HepG2 (cell line): ENCODE results near the gene C1GALT1. TPM values are rescaled to one million over a fixed set of nuclear protein-coding genes. Genes with fewer than 3 reads are reported as not detected.
A peak's percentile ranks its signal among the peaks of the same experiment; 100 is the strongest.

Source experiments
- BORCS8-MEF2B ChIP-seq: sonication (generic); formaldehyde crosslinking; IDR thresholded peaks from 2 replicates; pipeline ENCODE4 v1.8.0; 2022; ENCODE audit warnings: mild to moderate bottlenecking, missing genetic modification reagents
- CREM ChIP-seq, 2 experiments: sonication (generic) in 1 of 2; formaldehyde crosslinking in 1 of 2; IDR thresholded peaks; 2 replicates each; pipeline versions ENCODE4 v1.4.0 to v1.6.1; 2016 to 2020; ENCODE audit warnings: antibody characterized with exemption in 1 of 2, mild to moderate bottlenecking in 1 of 2, missing genetic modification reagents in 1 of 2
- ETV5 ChIP-seq: IDR thresholded peaks from 2 replicates; pipeline ENCODE4 v1.6.1; 2018; ENCODE audit warnings: missing biosample characterization, missing genetic modification reagents, inconsistent platforms, borderline replicate concordance
- HNRNPLL ChIP-seq: fragments of 200-400 bp; formaldehyde crosslinking; IDR thresholded peaks from 2 replicates; pipeline ENCODE4 v1.6.1; 2017; ENCODE audit warnings: mild to moderate bottlenecking, low read depth, low read length; ENCODE audit not compliant: poor library complexity, severe bottlenecking
- KLF15 ChIP-seq: sonication (generic); formaldehyde crosslinking; IDR thresholded peaks from 2 replicates; pipeline ENCODE4 v1.8.1; 2023; ENCODE audit warnings: borderline replicate concordance, mild to moderate bottlenecking, inconsistent platforms, missing genetic modification reagents, mixed read lengths
- MED1 ChIP-seq: sonication (generic); formaldehyde crosslinking; IDR thresholded peaks from 2 replicates; pipeline ENCODE4 v1.4.0; 2020; ENCODE audit warnings: missing genetic modification reagents
- MTF1 ChIP-seq: sonication (generic); formaldehyde crosslinking; IDR thresholded peaks from 2 replicates; pipeline ENCODE4 v1.5.0; 2020; ENCODE audit warnings: missing genetic modification reagents
- NKX3-1 ChIP-seq: sonication (generic); formaldehyde crosslinking; IDR thresholded peaks from 2 replicates; pipeline ENCODE4 v1.5.0; 2020; ENCODE audit warnings: missing genetic modification reagents
- PAWR ChIP-seq: sonication (generic); formaldehyde crosslinking; IDR thresholded peaks from 2 replicates; pipeline ENCODE4 v1.4.0; 2020; ENCODE audit warnings: missing genetic modification reagents, mild to moderate bottlenecking, borderline replicate concordance
- PREB ChIP-seq: sonication (generic); formaldehyde crosslinking; IDR thresholded peaks from 2 replicates; pipeline ENCODE4 v1.4.0; 2020; ENCODE audit warnings: missing genetic modification reagents
- SALL2 ChIP-seq: sonication (generic); formaldehyde crosslinking; IDR thresholded peaks from 2 replicates; pipeline ENCODE4 v1.8.1; 2023; ENCODE audit warnings: mild to moderate bottlenecking, missing genetic modification reagents, inconsistent platforms
- SCMH1 ChIP-seq: sonication (generic); formaldehyde crosslinking; IDR thresholded peaks from 2 replicates; pipeline ENCODE4 v1.9.0; 2021; ENCODE audit warnings: missing genetic modification reagents, mild to moderate bottlenecking, borderline replicate concordance
- TCF7L2 ChIP-seq: IDR thresholded peaks from 2 replicates; pipeline ENCODE4 v1.6.1; 2011; ENCODE audit warnings: mild to moderate bottlenecking, low read depth, low read length, moderate library complexity
- ZMYM3 ChIP-seq: sonication (generic); formaldehyde crosslinking; IDR thresholded peaks from 2 replicates; pipeline ENCODE4 v1.5.1; 2020; ENCODE audit warnings: mild to moderate bottlenecking, missing genetic modification reagents
- ZNF317 ChIP-seq: sonication (generic); formaldehyde crosslinking; IDR thresholded peaks from 2 replicates; pipeline ENCODE4 v1.5.0; 2020; ENCODE audit warnings: mild to moderate bottlenecking, missing genetic modification reagents
- ZNF691 ChIP-seq: sonication (generic); formaldehyde crosslinking; IDR thresholded peaks from 2 replicates; pipeline ENCODE4 v1.4.0; 2020; ENCODE audit warnings: missing genetic modification reagents, low read depth, mild to moderate bottlenecking, borderline replicate concordance
- ZNF746 ChIP-seq: sonication (generic); formaldehyde crosslinking; IDR thresholded peaks from 2 replicates; pipeline ENCODE4 v1.8.0; 2022; ENCODE audit warnings: mild to moderate bottlenecking, missing genetic modification reagents
- ZNF770 ChIP-seq: sonication (generic); formaldehyde crosslinking; IDR thresholded peaks from 2 replicates; pipeline ENCODE4 v1.5.0; 2020; ENCODE audit warnings: mild to moderate bottlenecking, missing genetic modification reagents
- polyA plus RNA-seq, 8 experiments: library from polyadenylated mRNA; depleted of rRNA in 3 of 8; stranded (reverse) in 7 of 8; unstranded in 1 of 8; fragments of >200 nt; fragmentation: Illumina TruSeq in 4 of 8; extraction: Trizol in 4 of 8; gene quantifications; 2 replicates each; pipeline versions ENCODE4 v1.2.1 to v1.2.3, GENCODE V29; 2011 to 2016; ENCODE audit warnings: low read depth in 4 of 8, missing spikeins in 1 of 8, mixed read lengths in 1 of 8; ENCODE audit not compliant: insufficient read depth in 1 of 8
- total RNA-seq, 5 experiments: library from RNA; depleted of rRNA; stranded (reverse); fragments of >200 nt; fragmentation: Illumina TruSeq; extraction: Trizol; gene quantifications; 2 replicates each; pipeline ENCODE4 v1.2.3, GENCODE V29; 2016; ENCODE audit warnings: low read depth in 1 of 5
- TF ChIP-seq, protein P1 (sequence below): sonication (generic); formaldehyde crosslinking; IDR thresholded peaks from 2 replicates; pipeline ENCODE4 v1.4.0; 2020; ENCODE audit warnings: missing genetic modification reagents, mild to moderate bottlenecking, borderline replicate concordance
- TF ChIP-seq, protein P2 (sequence below): sonication (generic); formaldehyde crosslinking; IDR thresholded peaks from 2 replicates; pipeline ENCODE4 v1.4.0; 2020; ENCODE audit warnings: missing genetic modification reagents, borderline replicate concordance
- TF ChIP-seq, protein P3 (sequence below): sonication (generic); formaldehyde crosslinking; IDR thresholded peaks from 2 replicates; pipeline ENCODE4 v1.4.0; 2020; ENCODE audit warnings: missing genetic modification reagents
- TF ChIP-seq, protein P4 (sequence below): sonication (generic); formaldehyde crosslinking; IDR thresholded peaks from 2 replicates; pipeline ENCODE4 v1.8.1; 2023; ENCODE audit warnings: missing genetic modification reagents, inconsistent platforms, borderline replicate concordance

Gene C1GALT1
- total and polyA plus RNA-seq, 2 of the 13 experiments (the other 11 are each of a cell fraction or from before 2014, with no cell fraction given): 57.1 to 65.9 TPM

DNA sequence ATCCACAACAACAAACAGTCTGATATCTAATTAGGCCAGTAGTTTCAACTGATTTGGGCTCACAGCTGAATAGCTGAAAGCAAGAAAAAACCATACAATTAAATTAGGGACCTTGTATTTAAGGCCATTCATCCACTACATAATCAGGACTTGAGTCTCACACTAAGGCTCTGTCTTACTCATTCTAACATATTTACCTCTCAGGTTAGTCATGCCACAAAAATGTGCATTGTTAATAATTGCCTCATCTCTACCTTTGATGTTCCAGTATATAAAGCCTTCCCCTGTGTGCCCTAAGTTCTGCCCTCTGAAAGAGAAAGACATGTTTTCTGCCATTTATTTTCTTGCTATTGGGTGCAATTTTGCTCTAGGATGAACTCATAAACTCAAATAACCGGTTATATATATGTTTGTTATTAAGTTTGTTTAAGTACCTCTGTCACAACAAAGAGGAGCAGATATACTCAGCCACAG, 5.3 kb upstream of the C1GALT1 start (continued):
- TF ChIP-seq, protein P1, sequence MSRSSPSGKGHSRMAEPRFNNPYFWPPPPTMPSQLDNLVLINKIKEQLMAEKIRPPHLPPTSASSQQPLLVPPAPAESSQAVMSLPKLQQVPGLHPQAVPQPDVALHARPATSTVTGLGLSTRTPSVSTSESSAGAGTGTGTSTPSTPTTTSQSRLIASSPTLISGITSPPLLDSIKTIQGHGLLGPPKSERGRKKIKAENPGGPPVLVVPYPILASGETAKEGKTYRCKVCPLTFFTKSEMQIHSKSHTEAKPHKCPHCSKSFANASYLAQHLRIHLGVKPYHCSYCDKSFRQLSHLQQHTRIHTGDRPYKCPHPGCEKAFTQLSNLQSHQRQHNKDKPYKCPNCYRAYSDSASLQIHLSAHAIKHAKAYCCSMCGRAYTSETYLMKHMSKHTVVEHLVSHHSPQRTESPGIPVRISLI (CRISPR knock-in tag): peak; percentile 71; the same call in 1 of the 2 replicates
- TF ChIP-seq ETV5 (CRISPR knock-in tag): peak; percentile 46; the same call in 1 of the 2 replicates
- no peak for TF ChIP-seq ZNF317 (CRISPR knock-in tag)
- no peak for TF ChIP-seq PREB (CRISPR knock-in tag)
- TF ChIP-seq, protein P2, sequence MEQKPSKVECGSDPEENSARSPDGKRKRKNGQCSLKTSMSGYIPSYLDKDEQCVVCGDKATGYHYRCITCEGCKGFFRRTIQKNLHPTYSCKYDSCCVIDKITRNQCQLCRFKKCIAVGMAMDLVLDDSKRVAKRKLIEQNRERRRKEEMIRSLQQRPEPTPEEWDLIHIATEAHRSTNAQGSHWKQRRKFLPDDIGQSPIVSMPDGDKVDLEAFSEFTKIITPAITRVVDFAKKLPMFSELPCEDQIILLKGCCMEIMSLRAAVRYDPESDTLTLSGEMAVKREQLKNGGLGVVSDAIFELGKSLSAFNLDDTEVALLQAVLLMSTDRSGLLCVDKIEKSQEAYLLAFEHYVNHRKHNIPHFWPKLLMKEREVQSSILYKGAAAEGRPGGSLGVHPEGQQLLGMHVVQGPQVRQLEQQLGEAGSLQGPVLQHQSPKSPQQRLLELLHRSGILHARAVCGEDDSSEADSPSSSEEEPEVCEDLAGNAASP (CRISPR knock-in tag): peak; percentile 92; the same call in 1 of the 2 replicates
- 0 out of 2 replicates have a peak, but pooled peaks have one; percentile 32 for TF ChIP-seq NKX3-1 (CRISPR knock-in tag)
- no peak for TF ChIP-seq ZNF770 (CRISPR knock-in tag)
- TF ChIP-seq, protein P3, sequence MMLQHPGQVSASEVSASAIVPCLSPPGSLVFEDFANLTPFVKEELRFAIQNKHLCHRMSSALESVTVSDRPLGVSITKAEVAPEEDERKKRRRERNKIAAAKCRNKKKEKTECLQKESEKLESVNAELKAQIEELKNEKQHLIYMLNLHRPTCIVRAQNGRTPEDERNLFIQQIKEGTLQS (CRISPR knock-in tag): peak; percentile 99
- TF ChIP-seq MED1 (CRISPR knock-in tag): peak; percentile 94
- TF ChIP-seq, protein P4, sequence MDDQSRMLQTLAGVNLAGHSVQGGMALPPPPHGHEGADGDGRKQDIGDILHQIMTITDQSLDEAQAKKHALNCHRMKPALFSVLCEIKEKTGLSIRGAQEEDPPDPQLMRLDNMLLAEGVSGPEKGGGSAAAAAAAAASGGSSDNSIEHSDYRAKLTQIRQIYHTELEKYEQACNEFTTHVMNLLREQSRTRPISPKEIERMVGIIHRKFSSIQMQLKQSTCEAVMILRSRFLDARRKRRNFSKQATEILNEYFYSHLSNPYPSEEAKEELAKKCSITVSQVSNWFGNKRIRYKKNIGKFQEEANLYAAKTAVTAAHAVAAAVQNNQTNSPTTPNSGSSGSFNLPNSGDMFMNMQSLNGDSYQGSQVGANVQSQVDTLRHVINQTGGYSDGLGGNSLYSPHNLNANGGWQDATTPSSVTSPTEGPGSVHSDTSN (CRISPR knock-in tag): no peak
- TF ChIP-seq ZNF746: no peak
- no peak for TF ChIP-seq MTF1 (CRISPR knock-in tag)
- no peak for TF ChIP-seq SALL2 (CRISPR knock-in tag)
- no peak for TF ChIP-seq HNRNPLL
- no peak for TF ChIP-seq BORCS8-MEF2B
- TF ChIP-seq SCMH1: no peak
- no peak for TF ChIP-seq ZMYM3 (CRISPR knock-in tag)
- peak; percentile 96 for TF ChIP-seq TCF7L2
- no peak for TF ChIP-seq KLF15 (CRISPR knock-in tag)
- TF ChIP-seq PAWR (CRISPR knock-in tag): no peak
- peak; percentile 90 for TF ChIP-seq CREM (IDR thresholded peaks at IDR 0.05)
- TF ChIP-seq CREM (CRISPR knock-in tag; IDR thresholded peaks at IDR 0.05): no peak
- TF ChIP-seq ZNF691 (CRISPR knock-in tag): no peak
